NCI-H2196 treated with DMSO at 0.1 percent for 48 hours (cell line): Measurements from ENCODE around the gene ITM2C.

Experiments used
- DNase-seq: peaks from one replicate; lab custom pipeline; 2025; ENCODE audit not compliant: unreplicated experiment; lab: John Stamatoyannopoulos, UW

Gene ITM2C

DNA sequence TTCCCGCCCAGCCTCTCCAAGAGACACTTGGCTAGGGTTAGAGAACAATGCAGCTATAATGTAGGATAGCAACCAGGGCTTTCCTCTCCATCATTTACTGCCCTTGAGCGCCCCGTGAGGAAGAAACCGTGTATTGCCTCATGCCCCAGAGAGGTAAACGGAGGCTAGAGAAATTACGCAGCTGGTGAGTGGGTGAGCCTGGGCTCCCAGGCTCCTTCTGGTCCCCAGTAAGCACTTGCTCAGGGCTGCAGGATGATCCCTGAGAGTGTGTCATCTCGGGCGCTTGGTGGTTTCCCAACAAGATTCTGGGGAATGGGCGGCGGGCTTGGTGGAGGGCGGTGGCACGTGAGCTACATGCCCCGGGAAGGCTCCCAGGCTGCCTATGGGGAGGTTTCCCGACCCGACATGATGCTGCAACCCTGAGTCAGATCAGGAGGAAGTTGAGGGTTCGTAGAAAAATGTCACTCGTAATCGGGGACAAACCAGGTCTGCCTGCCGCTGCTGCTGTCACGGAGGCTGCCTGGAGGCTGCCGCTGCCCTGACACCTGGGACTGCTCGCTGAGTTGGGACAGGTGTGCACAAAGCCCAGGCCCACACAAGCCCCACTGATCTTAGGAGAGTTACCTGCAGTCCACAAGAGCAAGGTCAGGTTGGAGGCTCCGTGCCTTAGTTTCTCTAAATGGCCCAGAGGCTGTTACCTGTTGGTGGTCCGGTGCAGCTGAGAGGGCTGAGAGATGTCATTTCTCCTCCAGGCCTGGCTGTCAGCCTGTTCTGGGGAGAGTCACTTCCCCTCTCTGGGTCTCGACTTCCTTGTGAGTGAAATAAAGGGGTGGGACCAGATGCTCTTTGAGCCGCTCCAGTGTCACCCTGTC is 60.0 kb downstream of the ITM2C start, which contains the start of gene GPR55:
Gene GPR55, minus strand, starts transcription at position 773 of the 872 bp plus-strand sequence. CDS start 14,280 bp downstream, outside the sequence.
- DNase-seq: no peak

GRCh38 chr2:230925443-230925878 is 60.7 kb downstream of the ITM2C start:
- no peak for DNase-seq

DNA sequence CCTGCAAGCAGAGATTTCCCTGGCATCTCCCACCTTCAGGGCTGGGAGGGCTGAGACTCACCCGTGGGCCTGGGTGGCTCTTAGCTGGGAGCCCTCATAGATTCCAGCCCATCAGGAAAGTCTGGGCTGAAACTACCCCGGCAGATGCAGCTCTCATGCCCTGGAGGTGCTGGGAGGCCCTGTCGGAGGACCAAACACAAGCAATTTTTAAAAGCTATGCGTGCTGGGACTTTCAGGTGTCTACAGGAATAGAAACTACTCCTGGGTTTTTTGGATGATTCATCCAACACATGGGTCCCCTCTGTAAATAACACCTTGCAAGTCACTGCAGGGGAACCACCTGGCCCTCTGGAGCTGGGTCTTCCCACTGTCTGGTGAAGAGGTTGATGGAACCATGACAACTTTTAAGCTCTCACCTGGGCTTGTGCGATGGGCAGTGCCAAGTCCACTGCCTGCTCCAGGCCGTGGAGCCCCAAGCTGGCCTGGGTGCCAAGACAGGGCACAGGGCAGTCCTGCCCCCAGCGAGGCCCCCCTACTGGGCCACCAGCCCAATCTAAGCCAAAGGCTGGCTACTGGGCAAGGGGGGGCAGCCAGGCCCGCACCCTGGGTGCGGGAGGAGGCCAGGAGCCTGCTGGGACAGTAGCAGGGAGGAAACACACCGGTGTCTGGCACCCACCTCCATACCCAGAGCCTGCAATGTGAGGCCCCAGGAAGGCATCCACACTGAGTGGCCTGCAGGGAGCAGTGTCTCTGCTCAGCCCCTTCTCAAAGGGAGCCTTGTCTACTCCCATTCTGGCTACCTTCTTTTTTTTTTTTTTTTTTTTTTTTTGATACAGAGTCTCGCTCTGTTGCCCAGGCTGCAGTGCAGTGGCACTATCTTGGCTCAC is 61.4 kb downstream of the ITM2C start:
- no peak for DNase-seq

- no peak for DNase-seq
Observed at GRCh38 chr2:230927711-230928341, 63.1 kb downstream of the ITM2C start.
